H1 (cell line): Measurements from ENCODE around the gene DGKA. TPM values are rescaled to one million over a fixed set of nuclear protein-coding genes. Genes with fewer than 3 reads are reported as not detected.

ENCODE experiments used
- CBX8 ChIP-seq: fragments of 300-800, 300-1000 bp; sonication (generic); IDR thresholded peaks from 2 replicates; pipeline ENCODE4 v1.7.1; 2016; ENCODE audit warnings: low read depth, low read length, borderline replicate concordance
- CHD2 ChIP-seq: IDR thresholded peaks from 2 replicates; pipeline ENCODE4 v1.6.1; 2012; ENCODE audit warnings: low read length, improper control_type of control experiment
- JUND ChIP-seq: IDR thresholded peaks from 2 replicates; pipeline ENCODE4 v1.6.1; 2011; ENCODE audit warnings: mild to moderate bottlenecking, improper control_type of control experiment, low read length
- PHF8 ChIP-seq: fragments of 200-600 bp; sonication (generic); conservative IDR thresholded peaks from 2 replicates; pipeline ENCODE4 v1.7.1; 2012; ENCODE audit warnings: low read depth, mild to moderate bottlenecking, inconsistent platforms, low read length, moderate library complexity
- POLR2A ChIP-seq, 2 experiments: IDR thresholded peaks; 1 replicate in 1 of 2; 2 replicates in 1 of 2; pipeline ENCODE4 v1.6.1; 2011; ENCODE audit warnings: low read depth in 2 of 2, low read length in 2 of 2, mild to moderate bottlenecking in 2 of 2; ENCODE audit errors: control extremely low read depth in 1 of 2
- RFX5 ChIP-seq: IDR thresholded peaks from 2 replicates; pipeline ENCODE4 v1.6.1; 2011; ENCODE audit warnings: low read depth, low read length, improper control_type of control experiment, borderline replicate concordance
- SIN3A ChIP-seq, 2 experiments: IDR thresholded peaks in 1 of 2; conservative IDR thresholded peaks in 1 of 2; 2 replicates each; pipeline ENCODE4 v1.6.1; 2011 to 2012; ENCODE audit warnings: low read length in 2 of 2, improper control_type of control experiment in 1 of 2, low read depth in 1 of 2, mild to moderate bottlenecking in 1 of 2
- SP2 ChIP-seq: IDR thresholded peaks from 2 replicates; pipeline ENCODE4 v1.6.1; 2012; ENCODE audit warnings: mild to moderate bottlenecking, low read length, inconsistent platforms
- TAF1 ChIP-seq: IDR thresholded peaks from 2 replicates; pipeline ENCODE4 v1.6.1; 2011; ENCODE audit warnings: mild to moderate bottlenecking, low read depth, low read length
- polyA plus RNA-seq, 7 experiments: library from polyadenylated mRNA; depleted of rRNA in 3 of 7; stranded (reverse) in 5 of 7; unstranded in 2 of 7; fragments of >200 nt in 5 of 7; fragments of 200-250 nt in 2 of 7; gene quantifications; 1 replicate in 5 of 7; 2 replicates in 1 of 7; 4 replicates in 1 of 7; pipeline versions ENCODE4 v1.2.1 to v1.2.3, GENCODE V29; 2011 to 2013; ENCODE audit warnings: missing spikeins in 2 of 7, mixed read lengths in 2 of 7
- total RNA-seq: library from RNA; stranded (reverse); fragmentation: NEBNext Ultra II Directional; extraction: Animal tissue kit (Norgen Biotek cat#: 25700); gene quantifications from 2 replicates; pipeline ENCODE4 v1.2.1, GENCODE V29; 2021
- TF ChIP-seq, protein P1 (sequence below): fragments of 300-600 bp; sonication (generic); IDR thresholded peaks from 2 replicates; pipeline ENCODE4 v1.7.1; 2012; ENCODE audit warnings: low read length, moderate library complexity, mild to moderate bottlenecking, inconsistent platforms; ENCODE audit not compliant: insufficient replicate concordance

The DGKA gene
- total and polyA plus RNA-seq, 2 of the 8 experiments (the other 6 are each of a cell fraction or from before 2014, with no cell fraction given) = 15.9 to 18.0 TPM

DNA sequence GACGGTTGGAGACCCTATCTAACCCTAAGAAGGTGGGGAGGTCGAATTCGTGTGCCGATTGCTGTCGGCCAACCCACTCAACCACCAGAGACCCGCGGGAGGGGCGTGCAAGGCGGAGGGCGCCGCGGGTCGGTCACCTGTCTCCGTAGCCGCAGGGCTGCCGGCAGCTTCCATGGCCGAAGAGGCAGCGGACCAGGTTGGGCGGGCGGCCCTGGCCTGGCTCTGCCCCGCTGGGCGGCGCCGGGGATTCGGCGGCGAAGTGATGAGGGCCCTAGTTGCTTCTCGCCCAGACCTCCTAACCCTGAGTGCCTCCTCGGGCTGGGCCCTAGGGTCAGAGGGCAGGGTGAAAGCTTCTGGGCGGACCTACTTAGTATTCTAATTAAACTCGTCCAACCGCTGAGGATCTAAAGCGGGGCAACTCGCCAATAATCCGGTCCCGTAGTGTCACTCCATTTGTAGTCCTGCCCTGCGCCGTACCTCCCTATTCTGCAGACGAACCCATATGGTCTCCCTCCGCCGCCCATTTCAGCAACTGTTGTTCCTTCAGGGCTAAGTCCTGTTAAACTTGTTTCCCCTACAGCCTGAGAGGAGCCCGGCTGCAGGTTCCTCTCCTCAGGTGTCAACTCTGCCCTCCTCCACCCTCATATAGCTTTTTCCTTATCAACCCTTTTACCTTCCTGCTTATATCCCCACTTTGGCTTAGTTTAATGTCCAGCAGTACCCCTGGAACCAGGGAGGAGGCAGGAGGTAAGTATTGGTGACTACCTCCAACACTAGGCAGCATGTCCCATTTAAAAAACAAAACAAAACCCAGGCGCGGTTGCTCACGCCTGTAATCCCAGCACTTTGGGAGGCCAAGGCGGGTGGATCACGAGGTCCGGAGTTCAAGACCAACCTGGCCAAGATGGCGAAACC lies 3.1 kb upstream of the DGKA start, which contains the start of gene PYM1 (continued):
- TF ChIP-seq, protein P1, sequence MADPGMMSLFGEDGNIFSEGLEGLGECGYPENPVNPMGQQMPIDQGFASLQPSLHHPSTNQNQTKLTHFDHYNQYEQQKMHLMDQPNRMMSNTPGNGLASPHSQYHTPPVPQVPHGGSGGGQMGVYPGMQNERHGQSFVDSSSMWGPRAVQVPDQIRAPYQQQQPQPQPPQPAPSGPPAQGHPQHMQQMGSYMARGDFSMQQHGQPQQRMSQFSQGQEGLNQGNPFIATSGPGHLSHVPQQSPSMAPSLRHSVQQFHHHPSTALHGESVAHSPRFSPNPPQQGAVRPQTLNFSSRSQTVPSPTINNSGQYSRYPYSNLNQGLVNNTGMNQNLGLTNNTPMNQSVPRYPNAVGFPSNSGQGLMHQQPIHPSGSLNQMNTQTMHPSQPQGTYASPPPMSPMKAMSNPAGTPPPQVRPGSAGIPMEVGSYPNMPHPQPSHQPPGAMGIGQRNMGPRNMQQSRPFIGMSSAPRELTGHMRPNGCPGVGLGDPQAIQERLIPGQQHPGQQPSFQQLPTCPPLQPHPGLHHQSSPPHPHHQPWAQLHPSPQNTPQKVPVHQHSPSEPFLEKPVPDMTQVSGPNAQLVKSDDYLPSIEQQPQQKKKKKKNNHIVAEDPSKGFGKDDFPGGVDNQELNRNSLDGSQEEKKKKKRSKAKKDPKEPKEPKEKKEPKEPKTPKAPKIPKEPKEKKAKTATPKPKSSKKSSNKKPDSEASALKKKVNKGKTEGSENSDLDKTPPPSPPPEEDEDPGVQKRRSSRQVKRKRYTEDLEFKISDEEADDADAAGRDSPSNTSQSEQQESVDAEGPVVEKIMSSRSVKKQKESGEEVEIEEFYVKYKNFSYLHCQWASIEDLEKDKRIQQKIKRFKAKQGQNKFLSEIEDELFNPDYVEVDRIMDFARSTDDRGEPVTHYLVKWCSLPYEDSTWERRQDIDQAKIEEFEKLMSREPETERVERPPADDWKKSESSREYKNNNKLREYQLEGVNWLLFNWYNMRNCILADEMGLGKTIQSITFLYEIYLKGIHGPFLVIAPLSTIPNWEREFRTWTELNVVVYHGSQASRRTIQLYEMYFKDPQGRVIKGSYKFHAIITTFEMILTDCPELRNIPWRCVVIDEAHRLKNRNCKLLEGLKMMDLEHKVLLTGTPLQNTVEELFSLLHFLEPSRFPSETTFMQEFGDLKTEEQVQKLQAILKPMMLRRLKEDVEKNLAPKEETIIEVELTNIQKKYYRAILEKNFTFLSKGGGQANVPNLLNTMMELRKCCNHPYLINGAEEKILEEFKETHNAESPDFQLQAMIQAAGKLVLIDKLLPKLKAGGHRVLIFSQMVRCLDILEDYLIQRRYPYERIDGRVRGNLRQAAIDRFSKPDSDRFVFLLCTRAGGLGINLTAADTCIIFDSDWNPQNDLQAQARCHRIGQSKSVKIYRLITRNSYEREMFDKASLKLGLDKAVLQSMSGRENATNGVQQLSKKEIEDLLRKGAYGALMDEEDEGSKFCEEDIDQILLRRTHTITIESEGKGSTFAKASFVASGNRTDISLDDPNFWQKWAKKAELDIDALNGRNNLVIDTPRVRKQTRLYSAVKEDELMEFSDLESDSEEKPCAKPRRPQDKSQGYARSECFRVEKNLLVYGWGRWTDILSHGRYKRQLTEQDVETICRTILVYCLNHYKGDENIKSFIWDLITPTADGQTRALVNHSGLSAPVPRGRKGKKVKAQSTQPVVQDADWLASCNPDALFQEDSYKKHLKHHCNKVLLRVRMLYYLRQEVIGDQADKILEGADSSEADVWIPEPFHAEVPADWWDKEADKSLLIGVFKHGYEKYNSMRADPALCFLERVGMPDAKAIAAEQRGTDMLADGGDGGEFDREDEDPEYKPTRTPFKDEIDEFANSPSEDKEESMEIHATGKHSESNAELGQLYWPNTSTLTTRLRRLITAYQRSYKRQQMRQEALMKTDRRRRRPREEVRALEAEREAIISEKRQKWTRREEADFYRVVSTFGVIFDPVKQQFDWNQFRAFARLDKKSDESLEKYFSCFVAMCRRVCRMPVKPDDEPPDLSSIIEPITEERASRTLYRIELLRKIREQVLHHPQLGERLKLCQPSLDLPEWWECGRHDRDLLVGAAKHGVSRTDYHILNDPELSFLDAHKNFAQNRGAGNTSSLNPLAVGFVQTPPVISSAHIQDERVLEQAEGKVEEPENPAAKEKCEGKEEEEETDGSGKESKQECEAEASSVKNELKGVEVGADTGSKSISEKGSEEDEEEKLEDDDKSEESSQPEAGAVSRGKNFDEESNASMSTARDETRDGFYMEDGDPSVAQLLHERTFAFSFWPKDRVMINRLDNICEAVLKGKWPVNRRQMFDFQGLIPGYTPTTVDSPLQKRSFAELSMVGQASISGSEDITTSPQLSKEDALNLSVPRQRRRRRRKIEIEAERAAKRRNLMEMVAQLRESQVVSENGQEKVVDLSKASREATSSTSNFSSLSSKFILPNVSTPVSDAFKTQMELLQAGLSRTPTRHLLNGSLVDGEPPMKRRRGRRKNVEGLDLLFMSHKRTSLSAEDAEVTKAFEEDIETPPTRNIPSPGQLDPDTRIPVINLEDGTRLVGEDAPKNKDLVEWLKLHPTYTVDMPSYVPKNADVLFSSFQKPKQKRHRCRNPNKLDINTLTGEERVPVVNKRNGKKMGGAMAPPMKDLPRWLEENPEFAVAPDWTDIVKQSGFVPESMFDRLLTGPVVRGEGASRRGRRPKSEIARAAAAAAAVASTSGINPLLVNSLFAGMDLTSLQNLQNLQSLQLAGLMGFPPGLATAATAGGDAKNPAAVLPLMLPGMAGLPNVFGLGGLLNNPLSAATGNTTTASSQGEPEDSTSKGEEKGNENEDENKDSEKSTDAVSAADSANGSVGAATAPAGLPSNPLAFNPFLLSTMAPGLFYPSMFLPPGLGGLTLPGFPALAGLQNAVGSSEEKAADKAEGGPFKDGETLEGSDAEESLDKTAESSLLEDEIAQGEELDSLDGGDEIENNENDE = no peak
- TF ChIP-seq TAF1 (peak; percentile 76), PHF8 (peak; percentile 66; the same call in 1 of the 2 replicates), SP2 (no peak), SIN3A (conservative IDR thresholded peaks at IDR 0.05 in 1 of 2, IDR thresholded peaks at IDR 0.05 in 1 of 2; ENCODE audit: low read depth in 1 of 2, low read length in 2 of 2) (peak in 1 of 2 experiments; percentile 75; a peak in 2 of 4 replicates), RFX5 (no peak), POLR2A (IDR thresholded peaks at IDR 0.05; ENCODE audit: control extremely low read depth in 1 of 2, low read depth in 2 of 2, low read length in 2 of 2) (peak; percentile 77 to 84), CBX8 (no peak), CHD2 (peak; percentile 66; the same call in 1 of the 2 replicates), JUND (no peak)
